ENCODE data around the gene COL23A1.

The COL23A1 gene

DNA sequence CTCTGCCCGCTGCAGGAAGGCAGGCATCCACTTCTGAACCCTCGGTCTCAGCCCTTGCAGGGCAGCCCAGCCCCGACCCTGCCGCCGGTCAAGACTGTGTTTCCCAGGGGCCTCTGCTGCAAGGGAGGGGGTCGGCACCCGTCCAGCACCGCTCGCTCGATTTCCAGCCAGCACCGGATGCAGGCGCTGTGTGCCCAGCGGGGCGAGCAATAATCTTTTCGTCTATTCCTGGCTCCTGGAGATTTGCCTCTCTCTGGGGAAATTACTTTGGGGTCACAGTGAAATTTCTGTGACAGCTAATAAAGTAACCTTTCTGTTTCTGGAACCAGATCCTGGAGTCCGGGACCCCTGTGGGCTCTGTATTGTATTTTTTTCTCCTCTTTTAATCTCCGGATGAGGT is 155.3 kb downstream of the COL23A1 start:
- DNase-seq (ENCODE audit: low read depth in 2 of 2) = no peak

GRCh38 chr5:178434016-178434761 is 156.0 kb downstream of the COL23A1 start:
- DNase-seq (ENCODE audit: low read depth in 2 of 2) = no peak

GRCh38 chr5:178433273-178433775 is 156.9 kb downstream of the COL23A1 start:
- DNase-seq (ENCODE audit: low read depth in 2 of 2) = no peak

DNA sequence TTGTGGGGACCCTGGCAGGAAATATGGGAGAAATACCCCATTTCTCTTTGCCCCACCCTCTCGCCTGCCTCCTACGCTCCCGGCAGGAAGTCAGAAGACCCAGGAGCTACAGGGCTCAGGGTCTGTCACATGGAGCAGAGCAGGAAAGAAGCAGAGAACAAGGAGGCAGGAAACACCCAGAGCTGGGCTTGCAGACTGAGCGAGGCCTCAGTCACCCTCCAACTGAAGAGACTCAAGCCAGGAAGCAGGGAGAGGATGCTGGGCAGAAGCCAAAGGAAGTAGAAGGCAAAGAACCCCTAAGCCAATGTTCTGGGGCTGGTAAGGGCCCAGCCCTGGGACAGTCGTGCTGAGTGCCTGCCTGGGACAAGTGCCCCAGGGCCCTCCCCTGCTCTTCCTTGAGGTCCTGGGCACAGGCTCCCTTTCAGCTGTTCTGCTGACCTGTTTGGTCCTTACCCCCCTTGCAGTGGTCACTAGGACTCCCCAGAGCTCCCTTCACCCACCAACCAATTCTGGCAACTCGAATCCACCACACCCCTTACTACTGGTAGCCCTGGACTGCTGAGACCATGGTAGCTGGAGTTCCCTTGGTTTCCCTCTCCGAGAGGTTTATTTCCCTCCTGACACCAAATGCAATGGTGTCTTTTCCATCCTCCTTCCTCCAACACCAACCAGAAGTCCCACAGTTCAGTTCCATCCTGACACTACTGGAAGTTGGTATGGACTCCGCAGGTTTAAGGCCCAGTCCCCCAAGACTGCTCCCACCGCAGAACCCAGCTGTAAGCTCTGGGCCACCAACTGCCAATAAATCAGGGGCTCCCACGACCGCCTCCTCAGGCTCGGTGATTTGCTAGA is 157.5 kb downstream of the COL23A1 start:
- no peak for DNase-seq (ENCODE audit: low read depth in 2 of 2)

- DNase-seq (ENCODE audit: low read depth in 2 of 2) = no peak
Observed at GRCh38 chr5:178431782-178432165, 158.4 kb downstream of the COL23A1 start.

DNA sequence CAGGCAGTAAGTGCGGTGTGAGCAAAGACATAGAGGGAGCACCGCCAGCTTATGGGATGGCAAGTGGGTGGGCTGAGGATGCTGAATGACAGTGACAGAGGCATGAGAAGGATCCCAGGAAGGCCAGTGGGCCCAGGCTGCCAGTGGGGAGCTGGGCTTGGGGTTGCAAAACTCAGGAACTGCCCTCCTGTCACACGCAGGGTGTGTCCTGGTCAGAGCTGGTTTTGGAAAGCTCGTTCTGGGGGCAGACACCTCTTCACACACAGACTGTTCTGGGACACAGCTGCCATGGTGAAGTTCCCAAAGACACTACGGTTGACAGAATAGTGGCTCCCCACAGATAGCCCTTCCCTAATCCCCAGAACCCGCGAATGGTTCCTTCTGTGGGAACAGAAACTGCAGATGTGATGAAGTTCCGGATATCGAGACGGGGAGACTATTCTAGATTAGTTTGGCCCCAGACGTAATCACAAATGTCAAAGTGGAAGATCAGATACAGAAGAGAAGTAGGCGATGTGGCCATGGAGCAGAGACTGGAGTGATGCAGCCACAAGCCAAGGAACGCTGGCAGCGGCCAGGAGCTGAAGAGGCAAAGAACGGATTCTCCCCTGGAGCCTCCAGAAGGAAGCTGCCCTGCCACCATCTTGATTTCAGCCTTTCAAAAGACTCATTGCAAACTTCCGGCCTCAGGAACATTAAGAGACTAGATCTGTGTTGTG is 159.0 kb downstream of the COL23A1 start:
- no peak for DNase-seq (ENCODE audit: low read depth in 2 of 2)

- DNase-seq (ENCODE audit: low read depth in 2 of 2) = no peak
Observed at GRCh38 chr5:178430186-178431062, 159.8 kb downstream of the COL23A1 start.

- DNase-seq (ENCODE audit: low read depth in 2 of 2) = no peak
Observed at GRCh38 chr5:178429491-178430185, 160.6 kb downstream of the COL23A1 start.

- DNase-seq (ENCODE audit: low read depth in 2 of 2) = no peak
Observed at GRCh38 chr5:178429156-178429468, 161.1 kb downstream of the COL23A1 start.

DNA sequence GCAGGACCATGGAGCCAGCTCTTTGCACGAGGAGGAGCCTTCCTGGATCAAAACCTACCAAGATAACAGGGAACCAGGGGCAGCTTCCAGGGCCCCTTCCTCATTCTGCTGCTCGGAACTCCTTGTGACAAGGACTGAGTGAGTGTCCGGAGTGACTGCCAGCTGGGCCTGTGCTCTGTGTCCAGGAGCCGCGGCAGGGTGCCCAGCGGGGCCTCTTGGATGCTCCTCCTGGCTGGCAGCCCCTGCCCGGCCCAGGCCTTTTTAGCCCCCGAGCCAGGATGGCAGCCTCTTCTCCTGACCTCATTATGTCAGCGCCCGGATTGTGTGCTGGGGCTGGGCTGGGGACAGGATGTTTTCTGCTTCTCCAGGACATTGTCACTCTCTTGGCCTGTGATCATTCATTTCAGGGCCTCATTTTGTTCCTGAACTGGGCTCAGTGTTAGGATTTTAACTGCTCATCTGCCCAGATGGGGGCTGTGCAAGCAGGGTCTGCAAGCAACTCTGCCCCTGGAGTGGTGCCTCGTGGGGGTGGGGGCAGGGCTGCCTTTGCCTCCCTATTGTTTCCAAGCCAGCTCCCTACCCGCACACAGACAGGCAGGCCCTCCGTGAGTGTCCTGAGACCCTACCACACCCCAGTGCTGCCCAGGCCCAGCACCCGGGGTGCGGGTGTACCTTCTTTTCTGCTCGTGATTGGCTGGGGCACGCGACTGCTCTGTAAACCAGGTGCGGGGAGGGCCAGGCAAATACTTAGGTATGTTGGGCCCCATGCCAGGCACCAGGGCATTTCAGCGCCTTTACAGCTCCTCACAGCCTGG is 161.6 kb downstream of the COL23A1 start:
- DNase-seq (ENCODE audit: low read depth in 2 of 2) = no peak

- DNase-seq (ENCODE audit: low read depth in 2 of 2) = no peak
Observed at GRCh38 chr5:178427576-178428197, 162.5 kb downstream of the COL23A1 start.

DNA sequence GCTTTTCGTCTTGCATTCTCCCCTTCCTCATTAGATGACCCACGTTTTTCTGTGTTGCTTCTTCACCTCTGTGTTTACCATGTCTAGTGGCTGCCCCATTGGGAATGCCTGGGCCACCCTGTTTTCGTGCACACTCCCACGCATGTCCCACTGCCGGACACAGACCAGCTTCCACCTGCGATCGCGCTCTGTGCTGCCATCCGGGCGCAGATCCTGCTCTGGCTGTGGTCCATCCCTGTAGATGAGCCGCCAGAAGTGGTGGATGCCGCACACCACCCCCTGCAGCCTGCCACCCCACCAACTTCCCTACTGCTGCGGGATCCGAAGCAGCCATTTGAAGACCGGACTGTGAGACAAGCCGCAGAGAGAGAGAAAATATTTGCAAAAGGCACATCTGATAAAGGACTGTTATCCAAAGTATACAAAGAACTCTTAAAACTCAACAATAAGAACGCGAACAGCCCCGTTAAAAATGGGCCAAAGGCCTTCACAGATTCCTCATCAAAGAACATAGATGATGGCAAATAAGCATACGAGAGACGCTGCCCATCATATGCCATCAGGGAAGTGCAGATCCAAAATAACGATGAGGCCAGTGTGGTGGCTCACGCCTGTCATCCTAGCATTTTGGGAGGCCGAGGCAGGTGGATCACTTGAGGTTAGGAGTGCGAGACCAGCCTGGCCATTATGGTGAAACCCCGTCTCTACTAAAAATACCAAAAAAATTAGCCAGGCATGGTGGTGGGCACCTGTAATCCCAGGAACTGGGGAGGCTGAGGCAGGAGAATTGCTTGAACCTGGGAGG is 163.7 kb downstream of the COL23A1 start:
- DNase-seq (ENCODE audit: low read depth in 2 of 2) = no peak

DNA sequence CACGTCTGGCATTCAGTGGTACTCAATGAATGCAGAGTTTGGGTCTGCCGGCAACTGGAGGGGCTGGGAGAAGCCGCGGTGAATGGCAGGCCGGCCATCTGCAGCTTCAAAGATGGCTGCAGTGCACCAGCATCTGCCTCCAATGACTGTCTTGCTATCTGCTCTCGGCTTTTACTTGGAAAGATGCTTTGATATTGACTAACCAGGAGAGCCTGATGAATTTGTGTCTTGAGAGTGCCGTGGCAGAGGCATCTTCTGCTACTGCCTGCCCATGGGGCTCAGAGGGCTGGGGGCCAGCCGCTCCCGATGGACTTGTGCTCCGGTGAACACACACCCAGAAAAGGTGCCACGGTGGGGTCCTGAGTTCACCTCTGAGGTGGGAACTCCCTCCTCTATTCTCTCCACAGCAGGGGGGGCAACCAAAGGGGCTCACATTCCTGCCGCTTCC is 164.5 kb downstream of the COL23A1 start:
- DNase-seq (ENCODE audit: low read depth in 2 of 2) = no peak

- DNase-seq (ENCODE audit: low read depth in 2 of 2) = no peak
Observed at GRCh38 chr5:178424810-178425177, 165.4 kb downstream of the COL23A1 start.

DNA sequence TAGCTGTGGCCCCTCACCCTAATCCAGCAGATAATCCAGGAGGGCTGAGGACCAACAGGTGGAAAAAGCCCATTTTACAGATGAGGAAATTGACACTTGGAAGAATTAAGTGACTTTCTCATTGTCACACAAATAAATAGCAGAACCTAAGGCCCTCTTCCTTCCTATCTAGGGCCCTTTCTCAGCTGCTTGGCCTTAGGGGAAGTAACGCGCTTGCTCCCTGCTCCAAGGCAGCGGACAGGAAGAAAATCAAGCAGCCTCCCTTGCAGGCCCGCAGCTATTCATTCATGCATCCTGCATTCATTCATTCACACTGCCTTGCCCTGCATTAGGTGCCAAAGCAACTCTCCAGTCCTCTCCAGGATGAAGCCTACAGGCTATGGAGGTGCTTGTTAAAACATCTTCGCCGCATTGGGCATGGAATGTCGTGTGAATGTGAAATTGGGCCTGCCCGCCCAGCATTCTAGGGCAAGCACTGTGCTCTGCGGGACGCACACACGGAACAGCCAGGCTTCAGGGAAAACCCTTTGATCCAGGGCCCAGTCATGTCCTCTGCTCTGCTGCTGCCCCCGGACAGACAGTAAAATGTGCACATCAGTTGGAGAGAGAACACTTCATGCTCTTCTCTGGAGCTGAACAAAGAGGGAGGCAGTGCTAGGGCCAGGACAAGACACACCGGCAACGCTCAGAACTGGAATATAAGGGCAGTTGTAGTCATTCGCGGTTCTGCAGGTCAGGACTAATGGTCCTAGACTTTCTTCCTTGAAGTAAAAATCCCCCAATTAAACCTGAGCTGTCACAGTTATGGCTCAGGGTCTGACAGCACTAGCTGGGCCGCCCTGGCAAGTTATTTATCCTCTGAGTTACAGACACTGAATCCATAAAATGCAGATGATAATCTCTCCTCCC is 166.0 kb downstream of the COL23A1 start:
- no peak for DNase-seq (ENCODE audit: low read depth in 2 of 2)

DNA sequence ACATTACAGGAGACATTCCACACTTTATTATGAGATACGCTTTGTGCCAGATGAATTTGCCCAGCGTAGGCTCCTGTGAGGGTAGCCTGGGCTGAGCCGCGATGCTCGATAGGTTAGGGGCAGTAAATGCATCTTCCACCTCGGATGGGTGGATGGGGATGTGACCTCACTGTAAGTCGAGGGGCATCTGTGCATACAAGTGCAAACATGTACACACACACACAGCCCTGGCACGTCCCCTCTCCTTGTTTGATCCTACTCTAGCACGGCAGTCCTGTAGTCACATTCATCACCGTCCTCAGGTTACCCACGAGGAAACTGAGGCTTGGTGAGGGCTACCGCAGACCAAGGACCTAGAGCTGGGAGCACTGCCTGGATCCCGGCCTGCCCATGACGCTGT is 166.8 kb downstream of the COL23A1 start:
- DNase-seq (ENCODE audit: low read depth in 2 of 2) = no peak

GRCh38 chr5:178422400-178422775 is 167.8 kb downstream of the COL23A1 start:
- no peak for DNase-seq (ENCODE audit: low read depth in 2 of 2)
